ENCODE results near the gene COX6B1.

DNA sequence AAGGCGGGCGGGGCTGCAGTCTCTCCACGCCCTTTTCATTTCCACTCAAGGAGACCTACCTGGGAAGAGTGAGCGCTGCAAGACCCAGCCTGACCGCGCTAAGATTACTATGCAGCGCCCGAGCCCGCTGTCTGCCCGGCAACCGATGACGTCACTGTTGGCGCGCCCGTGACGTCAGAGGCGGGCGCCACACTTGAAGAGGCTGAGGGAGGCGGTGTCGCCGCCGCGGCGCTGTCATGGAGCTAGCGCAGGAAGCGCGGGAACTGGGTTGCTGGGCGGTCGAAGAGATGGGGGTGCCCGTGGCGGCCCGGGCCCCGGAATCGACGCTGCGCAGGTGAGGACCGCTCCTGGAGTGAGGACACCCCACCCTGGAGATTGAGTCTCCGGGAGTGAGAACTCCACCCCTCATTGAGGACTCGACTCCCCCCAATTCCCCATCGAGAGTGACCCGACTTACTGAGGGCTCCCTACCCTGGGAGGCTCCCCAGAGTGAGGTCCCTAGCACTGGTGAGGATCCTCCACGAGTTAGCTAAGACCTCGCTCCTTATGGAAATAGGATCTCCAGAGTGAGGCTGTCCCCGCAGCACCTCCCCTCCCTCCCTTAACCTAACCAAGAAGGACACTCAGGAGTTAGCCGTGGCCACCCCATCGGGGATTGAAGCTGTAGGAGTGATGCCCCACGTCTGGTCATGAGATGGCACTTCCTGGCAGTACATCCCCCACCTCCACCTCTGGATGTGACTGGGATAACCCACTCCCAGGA is 35.4 kb upstream of the COX6B1 start, which contains the start of gene HAUS5:
- peak; percentile 83 for TF ChIP-seq POLR2AphosphoS5 (IDR thresholded peaks at IDR 0.05; ENCODE audit: low read depth, low read length)
- TF ChIP-seq POLR2A (IDR thresholded peaks at IDR 0.05; ENCODE audit: borderline replicate concordance, extremely low read depth, insufficient read depth, insufficient read length) = no peak
- TF ChIP-seq, protein P1, sequence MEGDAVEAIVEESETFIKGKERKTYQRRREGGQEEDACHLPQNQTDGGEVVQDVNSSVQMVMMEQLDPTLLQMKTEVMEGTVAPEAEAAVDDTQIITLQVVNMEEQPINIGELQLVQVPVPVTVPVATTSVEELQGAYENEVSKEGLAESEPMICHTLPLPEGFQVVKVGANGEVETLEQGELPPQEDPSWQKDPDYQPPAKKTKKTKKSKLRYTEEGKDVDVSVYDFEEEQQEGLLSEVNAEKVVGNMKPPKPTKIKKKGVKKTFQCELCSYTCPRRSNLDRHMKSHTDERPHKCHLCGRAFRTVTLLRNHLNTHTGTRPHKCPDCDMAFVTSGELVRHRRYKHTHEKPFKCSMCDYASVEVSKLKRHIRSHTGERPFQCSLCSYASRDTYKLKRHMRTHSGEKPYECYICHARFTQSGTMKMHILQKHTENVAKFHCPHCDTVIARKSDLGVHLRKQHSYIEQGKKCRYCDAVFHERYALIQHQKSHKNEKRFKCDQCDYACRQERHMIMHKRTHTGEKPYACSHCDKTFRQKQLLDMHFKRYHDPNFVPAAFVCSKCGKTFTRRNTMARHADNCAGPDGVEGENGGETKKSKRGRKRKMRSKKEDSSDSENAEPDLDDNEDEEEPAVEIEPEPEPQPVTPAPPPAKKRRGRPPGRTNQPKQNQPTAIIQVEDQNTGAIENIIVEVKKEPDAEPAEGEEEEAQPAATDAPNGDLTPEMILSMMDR (IDR thresholded peaks at IDR 0.05 in 2 of 3, conservative IDR thresholded peaks at IDR 0.05 in 1 of 3; ENCODE audit: borderline replicate concordance in 1 of 3, insufficient read depth in 1 of 3, low read depth in 2 of 3, low read length in 2 of 3) = no peak
- TF ChIP-seq EZH2 (IDR thresholded peaks at IDR 0.05) = no peak
- TF ChIP-seq ELF1 (IDR thresholded peaks at IDR 0.05; ENCODE audit: borderline replicate concordance, low read depth) = no peak
- TF ChIP-seq, protein P2, sequence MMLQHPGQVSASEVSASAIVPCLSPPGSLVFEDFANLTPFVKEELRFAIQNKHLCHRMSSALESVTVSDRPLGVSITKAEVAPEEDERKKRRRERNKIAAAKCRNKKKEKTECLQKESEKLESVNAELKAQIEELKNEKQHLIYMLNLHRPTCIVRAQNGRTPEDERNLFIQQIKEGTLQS (IDR thresholded peaks at IDR 0.05) = no peak
- TF ChIP-seq, protein P3, sequence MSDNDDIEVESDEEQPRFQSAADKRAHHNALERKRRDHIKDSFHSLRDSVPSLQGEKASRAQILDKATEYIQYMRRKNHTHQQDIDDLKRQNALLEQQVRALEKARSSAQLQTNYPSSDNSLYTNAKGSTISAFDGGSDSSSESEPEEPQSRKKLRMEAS (IDR thresholded peaks at IDR 0.05) = peak; percentile 65
- TF ChIP-seq ZNF274 (IDR thresholded peaks at IDR 0.05; ENCODE audit: low read depth, low read length) = no peak
- peak; percentile 76; the same call in 1 of the 2 replicates for TF ChIP-seq SIN3A (IDR thresholded peaks at IDR 0.05; ENCODE audit: low read depth)
- TF ChIP-seq JUND (IDR thresholded peaks at IDR 0.05) = no peak
- TF ChIP-seq YY1 (IDR thresholded peaks at IDR 0.05; ENCODE audit: extremely low read depth, insufficient replicate concordance, low read depth, low read length) = peak; percentile 73

Measured in HCT116 (cell line).